Hepatocyte (in vitro differentiated cells): ENCODE data around the gene PSMD7.

Source experiments
- CTCF ChIP-seq: fragments of 200-600 bp; sonication (generic); IDR thresholded peaks from 2 replicates; pipeline ENCODE4 v1.5.1; 2016; ENCODE audit warnings: antibody characterized with exemption, mild to moderate bottlenecking; ENCODE audit not compliant: poor library complexity
- EZH2 ChIP-seq: fragments of 200-600 bp; sonication (generic); IDR thresholded peaks from 2 replicates; pipeline ENCODE4 v1.6.1; 2016; ENCODE audit warnings: antibody characterized with exemption, mild to moderate bottlenecking, borderline replicate concordance
- EZH2phosphoT487 ChIP-seq: fragments of 200-600 bp; sonication (generic); IDR thresholded peaks from one replicate; pipeline ENCODE4 v1.6.1; 2018; ENCODE audit warnings: antibody characterized with exemption, mild to moderate bottlenecking, low read depth, moderate library complexity; ENCODE audit not compliant: unreplicated experiment, severe bottlenecking

GRCh38 chr16:74261068-74261467, 35.5 kb upstream of the PSMD7 start:
- TF ChIP-seq CTCF (no peak), EZH2phosphoT487 (no peak), EZH2 (no peak)
